Activated T-helper 2 cell treated with anti-CD3 and anti-CD28 coated beads, Interferon-gamma antibody, Interleukin-2, Interleukin-4, amounts not matched to agents 10 μg/mL and 5 μg/mL and 100 μg/mL, durations not matched to agents 14 hours and 24 hours and 36 hours (primary cell): ENCODE measurements around the gene CD48. TPM values are rescaled to one million over a fixed set of nuclear protein-coding genes. Genes with fewer than 3 reads are reported as not detected.

Experiments
- DNase-seq: peaks from one replicate; pipeline ENCODE4 v3.0.0; 2021; ENCODE audit warnings: low spot score
- H3K27ac Mint-ChIP-seq: one replicate; pipeline ENCODE4 v1.8.0; 2021; ENCODE audit warnings: mixed read lengths
- H3K27me3 Mint-ChIP-seq: one replicate; pipeline ENCODE4 v1.8.0; 2021; ENCODE audit warnings: low read depth, mixed read lengths
- H3K36me3 Mint-ChIP-seq: one replicate; pipeline ENCODE4 v1.8.0; 2021; ENCODE audit warnings: low read depth, mixed read lengths
- H3K4me1 Mint-ChIP-seq: one replicate; pipeline ENCODE4 v1.8.0; 2021; ENCODE audit warnings: low read depth, mixed read lengths
- H3K4me3 Mint-ChIP-seq: one replicate; pipeline ENCODE4 v1.8.0; 2021; ENCODE audit warnings: low read depth, mild to moderate bottlenecking, moderate library complexity, mixed read lengths
- H3K9me3 Mint-ChIP-seq: one replicate; pipeline ENCODE4 v1.8.0; 2021; ENCODE audit warnings: mixed read lengths
- intact Hi-C: fragments of 100-400 bp; cut with micrococcal nuclease; formaldehyde crosslinking; loops from one replicate; pipeline ENCODE4 v1.15.1; 2023
- total RNA-seq: library from RNA; stranded (reverse); gene quantifications from 2 replicates; pipeline ENCODE4 v1.2.3, GENCODE V29; 2022

The CD48 gene
- total RNA-seq, 1 donor from 2014 or later = 101 TPM

DNA sequence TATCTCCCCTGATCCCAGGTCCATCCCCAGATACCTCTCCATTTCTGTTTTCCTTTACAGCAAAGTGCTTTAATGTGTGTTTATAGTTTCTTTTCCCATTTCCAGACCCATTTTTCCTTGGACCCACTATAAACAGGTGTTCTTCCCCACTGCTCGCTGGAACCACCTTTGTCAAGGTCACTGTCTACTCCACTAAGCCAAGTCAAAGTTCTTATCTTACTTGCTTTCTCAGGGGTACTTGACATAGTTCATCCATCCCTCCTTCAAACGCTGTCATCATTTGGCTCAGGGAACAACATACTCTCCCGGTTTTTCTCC lies 73.1 kb downstream of the CD48 start:
- Mint-ChIP-seq H3K27ac (peak overlapping the region; percentile 94), H3K4me1 (peaks cover 86% of the 10 kb centered on the region), H3K9me3 (no peaks in the 10 kb centered on the region), H3K36me3 (peaks cover 88% of the 10 kb centered on the region), H3K4me3 (peak overlapping the region; percentile 71), H3K27me3 (no peaks in the 10 kb centered on the region)
- DNase-seq = no peak
- intact Hi-C loops = no loop called here

DNA sequence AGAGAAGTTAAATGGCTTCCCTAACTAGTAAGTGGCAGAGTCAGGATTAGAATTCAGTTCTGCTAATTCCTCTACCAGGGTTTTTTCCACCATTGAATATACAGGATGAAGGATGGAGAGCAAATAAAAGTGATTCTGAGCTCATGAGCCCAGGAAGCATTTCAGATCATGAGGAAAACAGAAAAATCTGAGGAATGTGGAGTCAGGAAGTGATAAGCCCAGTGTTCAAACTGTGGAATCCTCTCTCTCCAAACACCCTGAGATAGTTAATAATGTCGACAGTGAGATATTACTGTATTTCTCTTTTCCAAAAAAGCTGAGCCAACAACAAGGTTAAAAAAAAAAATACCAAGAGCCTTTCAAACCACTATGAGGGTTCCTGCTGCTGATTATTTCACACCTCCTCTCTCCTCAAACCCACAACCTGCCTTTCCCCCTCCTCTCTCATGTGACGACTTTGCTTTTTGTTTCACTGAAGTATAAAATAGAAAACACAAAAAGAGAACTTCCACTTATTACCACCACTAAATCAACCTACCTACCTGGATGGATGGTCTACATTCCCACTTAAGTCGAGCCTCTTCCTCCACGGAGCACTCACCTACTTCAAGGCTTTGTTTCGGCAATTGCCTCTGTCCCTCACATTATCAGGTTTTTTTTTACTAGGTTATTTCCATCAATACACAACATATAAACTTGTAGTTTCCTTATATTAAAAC lies 73.6 kb downstream of the CD48 start:
- Mint-ChIP-seq H3K27ac (peak overlapping the region; percentile 94), H3K4me1 (peaks cover 86% of the 10 kb centered on the region), H3K27me3 (no peaks in the 10 kb centered on the region), H3K4me3 (peak overlapping the region; percentile 71), H3K36me3 (peaks cover 88% of the 10 kb centered on the region), H3K9me3 (no peaks in the 10 kb centered on the region)
- DNase-seq = peak; percentile 60
- intact Hi-C loops = no loop called here

DNA sequence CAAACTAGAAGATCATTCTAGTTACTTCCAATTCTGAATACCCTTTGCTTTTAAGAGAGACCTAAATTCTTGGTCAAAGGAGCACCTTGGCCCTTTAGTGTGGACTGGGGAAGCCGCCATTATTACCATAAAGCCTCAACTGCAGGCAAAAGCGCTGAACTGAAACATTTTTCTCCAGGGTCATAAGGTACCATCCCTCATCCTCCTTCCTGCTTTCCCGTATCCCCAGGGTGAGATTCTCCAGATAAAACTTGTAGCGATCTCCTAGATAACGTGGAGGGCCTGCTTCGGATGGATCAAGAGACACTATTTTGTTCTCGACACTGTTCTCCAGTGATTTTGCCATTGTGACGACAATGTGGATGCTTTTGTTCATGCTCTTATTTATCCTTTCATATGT lies 74.6 kb downstream of the CD48 start:
- intact Hi-C loops = no loop called here
- Mint-ChIP-seq H3K27me3 (no peaks in the 10 kb centered on the region), H3K4me1 (peaks cover 85% of the 10 kb centered on the region), H3K27ac (peak overlapping the region; percentile 94), H3K4me3 (peak overlapping the region; percentile 71), H3K36me3 (peaks cover 88% of the 10 kb centered on the region), H3K9me3 (no peaks in the 10 kb centered on the region)
- no peak for DNase-seq

DNA sequence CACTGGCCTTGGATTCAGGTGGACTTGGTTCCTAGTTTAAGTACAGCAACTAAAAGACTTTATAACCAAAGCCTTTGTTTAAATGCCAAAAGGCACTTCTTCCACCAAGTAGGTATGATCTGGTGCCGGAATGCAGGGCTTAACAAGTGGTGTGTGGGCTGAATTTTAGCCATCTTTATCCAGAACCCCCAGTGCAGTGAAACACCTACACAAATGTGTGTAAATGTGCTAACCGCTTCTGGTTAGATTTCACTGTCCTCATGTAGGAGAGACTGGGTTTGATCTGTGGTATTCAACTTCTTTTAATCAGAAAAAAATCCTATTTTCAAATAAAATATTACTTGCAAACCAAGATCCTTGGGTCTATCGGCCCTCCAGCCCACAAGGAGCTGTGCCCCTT lies 75.1 kb downstream of the CD48 start:
- H3K4me3 Mint-ChIP-seq = no peak overlapping the region
- peaks cover 85% of the 10 kb centered on the region for H3K4me1 Mint-ChIP-seq
- peaks cover 91% of the 10 kb centered on the region for H3K36me3 Mint-ChIP-seq
- no peaks in the 10 kb centered on the region for H3K9me3 Mint-ChIP-seq
- peak overlapping the region; percentile 94 for H3K27ac Mint-ChIP-seq
- DNase-seq = no peak
- no peaks in the 10 kb centered on the region for H3K27me3 Mint-ChIP-seq
- intact Hi-C loops = no loop called here

DNA sequence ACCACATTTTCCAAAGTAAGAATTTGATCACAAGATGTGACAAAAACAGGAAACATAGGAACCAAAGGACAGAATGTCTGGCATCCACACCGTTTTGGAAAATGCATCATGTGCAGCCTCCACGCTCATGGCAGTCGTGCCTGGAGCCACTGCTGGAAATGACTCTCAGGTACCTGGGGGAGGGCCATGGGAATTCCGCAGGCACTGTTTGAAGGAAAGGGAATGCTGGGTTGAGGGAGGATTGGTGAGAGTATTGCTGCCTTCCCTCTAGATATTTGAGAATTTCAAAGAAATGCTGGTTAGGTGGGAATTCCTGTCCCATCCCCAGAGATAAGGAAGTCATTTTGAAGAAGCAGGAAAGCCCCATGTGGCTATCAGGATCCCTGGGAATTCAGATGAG lies 75.5 kb downstream of the CD48 start:
- Mint-ChIP-seq H3K4me3 (no peak overlapping the region), H3K36me3 (peaks cover 94% of the 10 kb centered on the region), H3K9me3 (no peaks in the 10 kb centered on the region), H3K27ac (no peak overlapping the region), H3K4me1 (peaks cover 87% of the 10 kb centered on the region), H3K27me3 (no peaks in the 10 kb centered on the region)
- intact Hi-C loops = no loop called here
- DNase-seq = no peak

DNA sequence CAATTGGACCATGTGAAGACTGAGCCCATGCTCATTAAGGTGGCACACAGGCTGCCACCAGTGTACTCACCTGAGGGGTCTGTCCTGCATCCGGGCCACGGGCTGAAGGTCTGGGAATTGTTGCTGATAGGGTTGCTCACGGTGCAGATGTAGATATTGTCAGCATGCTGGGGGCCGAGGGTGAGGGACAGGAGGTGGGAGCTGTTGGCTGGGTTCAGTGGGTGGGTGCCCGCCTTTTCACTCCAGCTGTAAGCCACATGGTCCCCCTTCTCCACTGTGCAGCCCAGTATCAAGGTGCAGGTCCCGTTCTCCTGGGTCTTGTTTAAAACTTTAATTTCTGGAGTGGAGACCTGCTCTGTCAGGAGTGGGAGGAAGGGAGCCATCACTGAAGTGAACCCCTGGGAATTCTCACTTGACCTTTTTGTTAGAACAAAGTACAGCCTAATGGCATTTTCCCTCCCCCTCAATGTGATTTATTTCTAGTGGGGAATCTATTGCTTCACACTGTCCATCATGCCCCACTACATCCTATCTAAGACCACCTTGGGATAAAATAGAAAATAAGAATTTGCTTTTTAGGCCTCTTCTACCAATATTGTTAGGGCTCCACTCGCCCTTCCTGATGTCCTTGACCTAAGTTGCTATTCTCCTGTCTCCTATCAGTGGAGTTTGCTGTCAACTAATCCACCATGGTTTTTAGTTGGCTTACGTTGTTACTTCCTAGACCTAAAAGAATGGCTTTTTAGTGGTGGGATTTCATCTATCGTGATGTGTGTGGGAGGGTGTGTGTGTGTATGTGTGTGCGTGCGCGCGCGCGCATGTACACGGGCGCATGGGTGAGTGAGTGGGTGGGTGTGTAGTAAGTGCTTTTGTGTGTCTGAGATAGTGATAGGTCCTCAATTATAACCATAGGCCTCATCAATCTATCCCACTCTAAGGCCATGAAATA lies 76.8 kb downstream of the CD48 start:
- intact Hi-C loops = no loop called here
- H3K27me3 Mint-ChIP-seq = no peaks in the 10 kb centered on the region
- no peaks in the 10 kb centered on the region for H3K9me3 Mint-ChIP-seq
- peaks cover 89% of the 10 kb centered on the region for H3K4me1 Mint-ChIP-seq
- H3K4me3 Mint-ChIP-seq = no peak overlapping the region
- peak overlapping the region; percentile 82 for H3K27ac Mint-ChIP-seq
- no peak for DNase-seq
- peaks cover 98% of the 10 kb centered on the region for H3K36me3 Mint-ChIP-seq

DNA sequence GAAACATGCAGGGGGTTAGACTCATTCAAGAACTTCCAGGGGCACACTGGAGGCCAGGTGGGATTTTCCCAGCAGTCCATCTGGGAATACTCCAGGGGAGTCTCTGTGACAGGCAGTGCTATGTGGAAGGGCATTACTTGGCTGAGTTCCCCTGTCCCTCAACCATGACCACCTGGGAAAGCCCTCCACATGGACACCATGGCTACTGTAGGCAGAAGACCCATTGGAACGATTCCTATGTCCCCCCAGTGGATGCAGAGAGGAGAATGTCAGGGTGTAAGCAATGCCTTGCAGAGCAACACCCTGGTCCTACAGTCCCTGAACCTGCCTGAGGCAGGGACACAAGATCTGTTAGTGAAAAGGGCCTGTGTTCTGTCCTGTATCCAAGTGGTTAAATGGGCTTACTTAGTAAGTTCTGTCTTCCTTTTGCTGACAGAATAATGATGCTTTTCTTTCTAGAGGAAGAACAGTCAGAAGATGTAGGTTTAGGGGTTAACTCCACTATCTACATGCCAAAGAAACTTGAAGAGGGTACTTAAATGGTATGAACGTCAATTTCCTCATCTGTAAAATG lies 78.2 kb downstream of the CD48 start:
- intact Hi-C loops = no loop called here
- peak overlapping the region; percentile 54 for H3K4me3 Mint-ChIP-seq
- no peak for DNase-seq
- peak overlapping the region; percentile 82 for H3K27ac Mint-ChIP-seq
- peaks cover 90% of the 10 kb centered on the region for H3K4me1 Mint-ChIP-seq
- H3K9me3 Mint-ChIP-seq = no peaks in the 10 kb centered on the region
- peaks cover 92% of the 10 kb centered on the region for H3K36me3 Mint-ChIP-seq
- no peaks in the 10 kb centered on the region for H3K27me3 Mint-ChIP-seq

DNA sequence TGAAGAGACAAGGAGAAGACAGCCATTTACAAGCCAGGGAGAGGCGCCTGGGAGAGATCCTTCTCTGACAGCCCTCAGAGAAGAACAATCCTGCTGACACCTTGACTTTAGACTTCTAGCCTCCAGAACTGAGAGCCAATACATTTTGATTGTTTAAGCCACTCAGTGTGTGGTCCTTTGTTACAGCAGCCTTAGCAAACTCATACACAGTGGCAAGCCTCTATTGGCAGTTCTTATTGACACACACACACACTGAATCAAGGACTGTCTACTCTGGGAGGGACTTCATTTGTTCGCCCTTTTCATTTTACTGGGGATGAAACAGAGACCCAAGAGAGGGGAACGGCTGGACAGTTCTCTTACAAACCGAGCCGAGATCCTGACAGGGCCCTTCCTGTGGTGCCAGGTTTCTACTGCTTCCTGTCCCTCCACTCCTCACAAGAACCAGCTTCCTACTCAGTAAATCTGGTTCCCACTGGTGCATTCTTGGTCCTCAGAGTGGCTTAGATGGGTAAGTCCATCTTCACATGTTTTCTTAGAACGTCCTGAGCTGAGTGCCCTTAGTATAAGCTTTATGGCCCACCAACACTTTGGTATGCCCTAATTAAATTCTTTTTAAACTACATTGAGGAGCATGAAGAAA lies 79.5 kb downstream of the CD48 start:
- Mint-ChIP-seq H3K27ac (peak overlapping the region; percentile 43), H3K36me3 (peaks cover 89% of the 10 kb centered on the region), H3K27me3 (no peaks in the 10 kb centered on the region), H3K4me3 (no peak overlapping the region), H3K9me3 (no peaks in the 10 kb centered on the region), H3K4me1 (peaks cover 89% of the 10 kb centered on the region)
- DNase-seq = no peak
- intact Hi-C loops = no loop called here

DNA sequence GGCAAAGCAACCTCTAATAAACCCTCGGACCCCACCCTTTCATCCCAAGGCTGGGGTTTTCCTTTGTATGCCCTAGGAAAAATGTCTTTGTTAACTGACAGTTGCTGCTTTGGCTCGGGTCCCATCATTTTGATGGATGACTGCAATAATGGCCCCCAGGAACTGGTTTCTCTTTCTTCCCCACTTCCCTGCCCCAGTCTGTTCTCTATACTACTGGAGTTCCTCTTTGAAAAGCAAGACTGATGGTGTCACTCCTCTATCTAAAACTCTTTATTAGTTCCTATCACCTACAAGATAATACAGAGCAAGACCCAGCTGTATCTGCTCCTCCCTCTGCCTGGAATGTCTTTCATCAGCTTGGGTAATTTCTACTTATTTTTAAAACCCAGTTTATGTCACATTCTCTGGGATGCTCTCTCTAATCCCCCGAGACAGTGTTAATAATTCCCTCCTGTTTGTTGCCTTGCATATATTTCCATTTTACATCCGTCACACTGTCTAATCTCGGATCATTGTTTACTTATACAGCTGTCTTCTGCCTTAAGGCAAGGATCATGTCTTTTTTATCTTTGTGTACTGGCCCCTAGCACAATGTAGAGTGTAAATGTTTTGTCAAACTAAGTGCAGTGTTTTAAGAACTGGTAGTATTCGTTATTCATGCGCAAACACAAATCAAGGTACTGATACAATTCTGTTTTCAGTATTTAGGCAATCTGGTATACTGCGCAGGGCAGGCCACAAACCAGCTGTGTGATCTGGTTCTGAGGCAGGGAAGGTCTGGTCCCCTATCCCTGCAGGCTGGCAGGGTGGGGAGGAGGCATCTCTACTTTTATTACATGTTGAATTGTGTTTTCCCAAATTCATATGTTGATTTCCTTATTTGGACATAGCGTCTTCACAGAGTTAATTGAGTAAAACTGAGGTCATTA lies 80.8 kb downstream of the CD48 start:
- Mint-ChIP-seq H3K36me3 (peaks cover 85% of the 10 kb centered on the region), H3K27me3 (no peaks in the 10 kb centered on the region), H3K4me1 (peaks cover 90% of the 10 kb centered on the region), H3K27ac (peak overlapping the region; percentile 100), H3K4me3 (peak overlapping the region; percentile 19), H3K9me3 (no peaks in the 10 kb centered on the region)
- intact Hi-C loops = no loop called here
- no peak for DNase-seq

DNA sequence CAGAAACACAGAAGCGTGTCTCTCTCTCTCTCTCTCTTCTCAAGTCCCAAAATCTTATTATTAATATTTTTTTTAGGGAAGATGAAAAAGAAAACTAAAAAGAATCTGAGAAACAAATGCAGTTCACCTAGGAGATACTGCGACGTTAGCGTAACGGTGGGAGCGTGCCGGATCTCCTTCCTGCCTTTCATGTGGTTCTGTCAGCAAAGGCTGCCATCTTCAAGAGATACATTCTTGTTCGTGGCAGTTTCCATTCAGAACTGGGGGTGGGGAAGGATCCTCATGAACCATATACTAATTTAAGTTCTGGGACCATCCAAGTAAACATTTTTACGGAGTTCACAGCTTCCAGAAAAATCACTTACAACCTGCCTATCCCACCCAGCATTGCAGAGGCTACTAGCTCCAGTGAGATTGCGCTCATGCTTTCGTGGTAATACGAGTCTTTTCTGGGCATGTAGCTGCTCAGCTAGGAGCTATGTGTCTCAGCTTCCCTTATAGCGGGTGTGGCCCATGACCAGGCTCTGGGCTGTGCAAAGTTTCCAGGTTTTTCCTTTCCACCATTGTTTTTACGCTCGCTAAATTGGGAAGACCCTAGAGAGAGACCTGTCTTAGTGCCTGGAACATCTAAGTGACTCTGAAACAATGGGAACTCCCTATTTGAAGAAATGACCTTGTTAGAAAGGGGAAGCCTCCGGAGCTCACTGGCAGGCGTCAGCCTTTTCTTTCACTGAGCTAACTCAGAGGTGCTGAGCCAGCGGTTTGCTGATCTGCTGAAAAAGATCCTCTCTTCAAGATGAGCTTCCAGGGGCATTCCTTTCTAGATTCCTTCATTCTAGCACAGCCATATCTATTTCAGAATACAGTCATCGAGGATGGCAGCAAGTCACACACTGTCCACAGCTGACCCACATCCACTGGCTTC lies 82.1 kb downstream of the CD48 start:
- H3K27me3 Mint-ChIP-seq = no peaks in the 10 kb centered on the region
- H3K27ac Mint-ChIP-seq = peak overlapping the region; percentile 100
- H3K4me1 Mint-ChIP-seq = peaks cover 95% of the 10 kb centered on the region
- DNase-seq = peak; percentile 73
- intact Hi-C loops = loop anchor here (5.0 to 10.0 kb wide), 3 partner anchors 138 to 705 kb away; partner anchors contain the start of genes NIT1, PFDN2 and TAGLN2
- peak overlapping the region; percentile 20 for H3K4me3 Mint-ChIP-seq
- H3K9me3 Mint-ChIP-seq = no peaks in the 10 kb centered on the region
- H3K36me3 Mint-ChIP-seq = peaks cover 85% of the 10 kb centered on the region

DNA sequence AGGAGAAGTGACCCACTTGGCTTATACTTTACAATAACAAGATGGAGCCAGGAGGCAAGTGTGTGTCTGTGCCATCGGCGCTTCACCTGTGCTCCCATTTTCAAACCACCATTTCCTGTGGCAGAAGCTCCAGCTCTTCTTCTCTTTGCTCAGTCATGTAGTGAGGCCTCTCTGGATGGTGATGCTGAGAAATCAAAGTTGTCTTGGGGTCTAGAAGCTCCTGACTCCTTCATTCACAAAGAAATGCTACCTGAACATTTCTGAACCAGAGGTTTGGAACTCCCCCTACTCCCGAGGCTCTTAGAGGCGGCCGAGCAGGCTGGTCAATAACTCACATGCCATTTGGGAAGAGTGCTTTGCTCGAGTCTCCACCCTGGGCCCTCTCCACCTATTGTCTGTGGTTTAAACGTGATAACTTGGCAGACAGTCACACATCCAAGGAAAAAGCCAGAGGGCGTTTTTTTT lies 82.8 kb downstream of the CD48 start:
- intact Hi-C loops = loop anchor here (5.0 to 10.0 kb wide), 3 partner anchors 138 to 704 kb away; partner anchors contain the start of genes NIT1, PFDN2 and TAGLN2
- Mint-ChIP-seq H3K4me3 (peak overlapping the region; percentile 60), H3K9me3 (no peaks in the 10 kb centered on the region), H3K4me1 (peaks cover 95% of the 10 kb centered on the region), H3K27me3 (no peaks in the 10 kb centered on the region), H3K27ac (peak overlapping the region; percentile 100), H3K36me3 (peaks cover 85% of the 10 kb centered on the region)
- no peak for DNase-seq
